C4-2B (cell line): ENCODE measurements around the gene FAM193A.
"Not testable (repeated sequence)": the region's sequence is repeated elsewhere in the genome, so short reads cannot be mapped to it uniquely, and the experiment has no call there.

Experiments used
- CTCF ChIP-seq: fragments of 450-650 bp; conservative IDR thresholded peaks from 2 replicates; pipeline ENCODE4 v1.5.1; 2017; ENCODE audit warnings: mild to moderate bottlenecking
- ZFX ChIP-seq: fragments of 450-650 bp; IDR thresholded peaks from 2 replicates; pipeline ENCODE4 v1.6.1; 2017

- TF ChIP-seq CTCF, ZFX: not testable (repeated sequence)
Observed at GRCh38 chr4:2679762-2680161, 143.3 kb downstream of the FAM193A start.
